HG02759 (cell line): ENCODE results near the gene KANSL2.

Experiments used
- ATAC-seq: cut with Tn5 transposase; IDR thresholded peaks from one replicate; pipeline ENCODE4 v1.9.1; 2021; ENCODE audit warnings: mild to moderate bottlenecking, moderate library complexity; ENCODE audit not compliant: unreplicated experiment

Gene KANSL2

GRCh38 chr12:48613321-48613720 is 68.7 kb downstream of the KANSL2 start:
- no peak for ATAC-seq
